Islet precursor cell (in vitro differentiated cells): ENCODE results near the gene SNAPC3.

Experiments
- DNase-seq: peaks from one replicate; pipeline ENCODE4 v3.0.0-alpha.2; 2018

SNAPC3 gene

GRCh38 chr9:15498246-15498995 lies 75.7 kb downstream of the SNAPC3 start:
- no peak for DNase-seq

GRCh38 chr9:15499139-15499538 lies 76.5 kb downstream of the SNAPC3 start:
- no peak for DNase-seq

GRCh38 chr9:15501179-15501578 lies 78.5 kb downstream of the SNAPC3 start:
- DNase-seq: no peak

GRCh38 chr9:15501803-15502202 lies 79.1 kb downstream of the SNAPC3 start:
- DNase-seq: no peak

- DNase-seq: no peak
Observed at GRCh38 chr9:15505921-15506320, 83.2 kb downstream of the SNAPC3 start.

- DNase-seq: peak; percentile 70
Observed at GRCh38 chr9:15509931-15510788, 87.5 kb downstream of the SNAPC3 start.

- DNase-seq: peak; percentile 87
Observed at GRCh38 chr9:15510789-15511575, 88.3 kb downstream of the SNAPC3 start, which contains the start of gene PSIP1. Gene PSIP1, minus strand, starts transcription at chr9:15510970. Its CDS starts 782 bp downstream, at chr9:15510188.
